Astrocyte of the cerebellum (primary cell): ENCODE data around the gene RAP1GDS1.
A peak's percentile ranks its signal among the peaks of the same experiment; 100 is the strongest.

Source experiments
- DNase-seq: peaks from one replicate; pipeline ENCODE4 v3.0.0-alpha.2; 2011; ENCODE audit warnings: low read depth
- H3K4me3 ChIP-seq: 2 replicates; pipeline ENCODE4 v1.5.1; 2011; ENCODE audit warnings: mild to moderate bottlenecking, low read depth, low read length, moderate library complexity
- in situ Hi-C: cut with HindIII; loops from 2 replicates; pipeline ENCODE4 v1.10.0; 2017; ENCODE audit warnings: low sequenced_read_pairs
- TF ChIP-seq, protein P1 (sequence below): IDR thresholded peaks from 2 replicates; pipeline ENCODE4 v1.5.1; 2012; ENCODE audit warnings: low read length, low read depth, moderate library complexity, mild to moderate bottlenecking; ENCODE audit errors: missing control alignments

Gene RAP1GDS1

DNA sequence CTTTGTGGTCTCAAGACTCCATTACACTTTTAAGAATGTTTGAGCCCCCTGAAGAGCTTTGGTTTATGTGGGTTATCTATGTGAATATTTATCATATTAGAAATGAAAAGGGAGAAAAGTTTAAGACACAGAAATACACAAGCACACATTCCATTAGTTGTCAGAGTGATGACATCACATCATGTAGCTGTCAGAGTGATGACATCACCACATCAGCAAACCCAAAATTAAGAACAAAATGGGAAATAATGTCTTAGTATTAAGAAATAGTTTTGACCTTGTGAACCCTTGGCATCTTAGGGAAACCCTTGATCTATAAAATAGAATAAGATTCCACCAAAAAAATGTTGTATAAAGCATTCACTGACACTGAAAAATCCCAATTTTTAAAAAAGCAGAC, 201.3 kb downstream of the RAP1GDS1 start:
- TF ChIP-seq, protein P1, sequence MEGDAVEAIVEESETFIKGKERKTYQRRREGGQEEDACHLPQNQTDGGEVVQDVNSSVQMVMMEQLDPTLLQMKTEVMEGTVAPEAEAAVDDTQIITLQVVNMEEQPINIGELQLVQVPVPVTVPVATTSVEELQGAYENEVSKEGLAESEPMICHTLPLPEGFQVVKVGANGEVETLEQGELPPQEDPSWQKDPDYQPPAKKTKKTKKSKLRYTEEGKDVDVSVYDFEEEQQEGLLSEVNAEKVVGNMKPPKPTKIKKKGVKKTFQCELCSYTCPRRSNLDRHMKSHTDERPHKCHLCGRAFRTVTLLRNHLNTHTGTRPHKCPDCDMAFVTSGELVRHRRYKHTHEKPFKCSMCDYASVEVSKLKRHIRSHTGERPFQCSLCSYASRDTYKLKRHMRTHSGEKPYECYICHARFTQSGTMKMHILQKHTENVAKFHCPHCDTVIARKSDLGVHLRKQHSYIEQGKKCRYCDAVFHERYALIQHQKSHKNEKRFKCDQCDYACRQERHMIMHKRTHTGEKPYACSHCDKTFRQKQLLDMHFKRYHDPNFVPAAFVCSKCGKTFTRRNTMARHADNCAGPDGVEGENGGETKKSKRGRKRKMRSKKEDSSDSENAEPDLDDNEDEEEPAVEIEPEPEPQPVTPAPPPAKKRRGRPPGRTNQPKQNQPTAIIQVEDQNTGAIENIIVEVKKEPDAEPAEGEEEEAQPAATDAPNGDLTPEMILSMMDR, result no peak
- no peak overlapping the region for H3K4me3 ChIP-seq
- no peak for DNase-seq
- in situ Hi-C loops, result no loop called here

DNA sequence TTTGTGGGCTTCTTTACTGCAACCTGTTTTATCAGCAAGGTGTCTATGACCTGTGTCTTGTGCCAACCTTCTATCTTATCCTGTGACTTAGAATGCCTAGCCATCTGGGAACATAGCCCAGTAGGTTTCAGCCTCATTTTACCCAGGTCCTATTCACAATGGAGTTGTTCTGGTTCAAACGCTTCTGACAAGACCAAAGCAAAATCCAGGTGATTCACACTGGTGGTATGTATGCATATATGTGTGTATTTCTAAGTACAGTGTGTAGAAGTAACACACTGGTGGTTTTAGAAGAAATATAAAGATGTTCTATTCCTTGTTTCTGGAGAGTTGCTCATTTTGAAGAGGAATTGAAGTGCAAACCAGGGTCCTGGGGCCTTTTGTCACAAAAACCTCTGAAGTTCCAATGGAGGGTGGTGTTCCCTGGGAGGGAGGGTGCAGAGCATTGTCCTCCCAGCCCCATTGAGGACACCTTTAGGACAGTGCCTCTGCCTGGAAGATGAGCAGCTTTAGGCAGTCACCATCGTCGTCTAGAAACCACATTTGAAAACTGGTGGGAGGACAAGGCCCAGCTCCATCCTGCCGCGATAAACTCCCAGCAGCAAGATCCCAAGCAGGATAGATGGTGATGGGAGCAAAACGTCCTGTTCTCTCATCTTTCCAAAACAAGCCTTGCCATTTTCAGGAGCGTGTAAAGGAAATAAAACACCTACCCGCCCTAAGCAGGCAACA, 205.8 kb downstream of the RAP1GDS1 start:
- in situ Hi-C loops, result no loop called here
- no peak overlapping the region for H3K4me3 ChIP-seq
- no peak for DNase-seq
- TF ChIP-seq, protein P1, result no peak

- in situ Hi-C loops, result no loop called here
- H3K4me3 ChIP-seq, result peak overlapping the region; percentile 24
- TF ChIP-seq, protein P1, result peak; percentile 74
- DNase-seq, result peak; percentile 88
Observed at GRCh38 chr4:98467627-98468072, 206.5 kb downstream of the RAP1GDS1 start.

DNA sequence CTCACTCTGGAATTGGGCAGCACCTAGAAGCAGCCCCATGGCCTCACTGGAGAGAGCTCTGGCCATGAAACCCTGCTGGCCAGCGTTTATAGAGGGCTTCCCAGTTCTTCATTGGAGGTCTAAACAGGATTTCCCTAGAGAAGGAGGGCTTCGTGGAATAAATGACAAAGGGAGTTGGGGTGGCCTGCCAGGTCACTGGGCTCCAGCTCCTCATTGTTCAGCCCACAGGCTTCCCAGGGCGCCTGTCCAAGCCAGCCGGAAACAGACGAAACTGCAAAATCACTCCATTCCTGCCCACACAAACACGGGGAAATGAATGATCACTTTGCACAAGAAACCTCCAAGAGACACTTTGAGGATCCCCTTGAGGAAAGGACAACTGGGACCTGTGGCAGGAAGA, 207.5 kb downstream of the RAP1GDS1 start:
- DNase-seq, result no peak
- in situ Hi-C loops, result no loop called here

GRCh38 chr4:98469771-98470170, 208.6 kb downstream of the RAP1GDS1 start:
- TF ChIP-seq, protein P1, result no peak
- in situ Hi-C loops, result no loop called here
- H3K4me3 ChIP-seq, result no peak overlapping the region
- no peak for DNase-seq

More for the DNA sequence above, 207.5 kb downstream of the RAP1GDS1 start:
- H3K4me3 ChIP-seq, result no peak overlapping the region
- TF ChIP-seq, protein P1, result no peak

- TF ChIP-seq, protein P1, result no peak
- DNase-seq, result no peak
- in situ Hi-C loops, result no loop called here
- H3K4me3 ChIP-seq, result no peak overlapping the region
Observed at GRCh38 chr4:98470366-98470765, 209.2 kb downstream of the RAP1GDS1 start.
